ENCODE data around the gene TTC27.

Gene TTC27

DNA sequence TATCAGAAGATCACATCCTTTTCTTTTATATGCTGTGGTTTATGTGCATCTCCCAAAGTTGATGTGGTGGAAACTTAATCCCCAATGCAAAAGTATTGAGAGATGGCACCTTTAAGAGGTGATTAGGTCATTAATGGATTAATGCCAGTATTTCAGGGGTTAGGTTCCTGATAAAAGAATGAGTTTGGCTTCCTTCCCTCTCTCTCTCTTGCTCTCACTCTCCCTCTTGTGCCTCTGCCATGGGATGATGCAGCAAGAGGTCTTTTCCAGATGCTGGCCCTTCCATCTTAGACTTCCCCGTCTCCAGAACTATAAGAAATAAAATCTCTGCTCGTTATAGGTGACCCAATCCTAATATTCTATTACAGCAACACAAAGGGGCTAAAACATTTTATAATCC lies 85.0 kb downstream of the TTC27 start:
- H3K27ac ChIP-seq: no peak overlapping the region
- TF ChIP-seq, protein P1, sequence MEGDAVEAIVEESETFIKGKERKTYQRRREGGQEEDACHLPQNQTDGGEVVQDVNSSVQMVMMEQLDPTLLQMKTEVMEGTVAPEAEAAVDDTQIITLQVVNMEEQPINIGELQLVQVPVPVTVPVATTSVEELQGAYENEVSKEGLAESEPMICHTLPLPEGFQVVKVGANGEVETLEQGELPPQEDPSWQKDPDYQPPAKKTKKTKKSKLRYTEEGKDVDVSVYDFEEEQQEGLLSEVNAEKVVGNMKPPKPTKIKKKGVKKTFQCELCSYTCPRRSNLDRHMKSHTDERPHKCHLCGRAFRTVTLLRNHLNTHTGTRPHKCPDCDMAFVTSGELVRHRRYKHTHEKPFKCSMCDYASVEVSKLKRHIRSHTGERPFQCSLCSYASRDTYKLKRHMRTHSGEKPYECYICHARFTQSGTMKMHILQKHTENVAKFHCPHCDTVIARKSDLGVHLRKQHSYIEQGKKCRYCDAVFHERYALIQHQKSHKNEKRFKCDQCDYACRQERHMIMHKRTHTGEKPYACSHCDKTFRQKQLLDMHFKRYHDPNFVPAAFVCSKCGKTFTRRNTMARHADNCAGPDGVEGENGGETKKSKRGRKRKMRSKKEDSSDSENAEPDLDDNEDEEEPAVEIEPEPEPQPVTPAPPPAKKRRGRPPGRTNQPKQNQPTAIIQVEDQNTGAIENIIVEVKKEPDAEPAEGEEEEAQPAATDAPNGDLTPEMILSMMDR (conservative IDR thresholded peaks at IDR 0.05): no peak
- TF ChIP-seq ZFX (IDR thresholded peaks at IDR 0.05): no peak

DNA sequence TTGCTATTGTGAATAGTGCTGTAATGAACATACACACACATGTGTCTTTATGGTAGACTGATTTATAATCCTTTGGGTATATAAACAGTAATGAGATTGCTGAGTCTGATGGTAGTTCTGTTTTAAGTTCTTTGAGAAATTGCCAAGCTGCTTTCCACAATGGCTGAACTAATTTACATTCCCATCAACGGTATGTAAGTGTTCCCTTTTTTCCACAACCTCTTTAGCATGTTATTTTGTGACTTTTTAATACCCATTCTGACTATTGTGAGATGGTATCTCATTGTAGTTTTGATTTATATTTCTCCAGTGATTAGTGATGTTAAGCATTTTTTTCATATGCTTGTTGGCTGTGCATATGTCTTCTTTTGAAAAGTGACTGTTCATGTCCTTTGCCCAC lies 86.7 kb downstream of the TTC27 start:
- TF ChIP-seq ZFX (IDR thresholded peaks at IDR 0.05): no peak
- TF ChIP-seq, protein P1 (conservative IDR thresholded peaks at IDR 0.05): no peak

DNA sequence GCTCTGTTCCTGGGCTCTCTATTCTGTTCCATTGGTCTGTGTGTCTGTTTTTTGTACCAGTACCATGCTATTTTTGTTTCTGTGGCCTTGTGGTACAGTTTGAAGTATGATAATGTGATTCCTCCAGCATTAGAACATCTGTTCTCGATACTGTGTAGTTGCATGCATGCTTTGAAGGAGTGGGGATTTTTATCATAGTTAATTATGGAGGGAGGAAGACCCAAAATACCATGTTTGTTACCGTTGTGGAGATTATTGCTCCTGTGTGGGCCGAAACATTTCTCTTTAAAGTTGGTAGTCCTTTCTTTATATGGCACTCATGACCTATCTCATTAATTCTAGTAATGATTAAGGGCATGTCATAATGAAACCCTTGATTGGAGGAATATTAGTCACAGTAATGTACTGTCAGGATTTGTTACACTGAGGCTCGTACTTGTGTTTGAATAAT lies 87.6 kb downstream of the TTC27 start:
- TF ChIP-seq, protein P1 (conservative IDR thresholded peaks at IDR 0.05): no peak
- TF ChIP-seq ZFX (IDR thresholded peaks at IDR 0.05): no peak
- H3K27ac ChIP-seq: no peak overlapping the region

More for the DNA sequence above, 86.7 kb downstream of the TTC27 start:
- no peak overlapping the region for H3K27ac ChIP-seq

DNA sequence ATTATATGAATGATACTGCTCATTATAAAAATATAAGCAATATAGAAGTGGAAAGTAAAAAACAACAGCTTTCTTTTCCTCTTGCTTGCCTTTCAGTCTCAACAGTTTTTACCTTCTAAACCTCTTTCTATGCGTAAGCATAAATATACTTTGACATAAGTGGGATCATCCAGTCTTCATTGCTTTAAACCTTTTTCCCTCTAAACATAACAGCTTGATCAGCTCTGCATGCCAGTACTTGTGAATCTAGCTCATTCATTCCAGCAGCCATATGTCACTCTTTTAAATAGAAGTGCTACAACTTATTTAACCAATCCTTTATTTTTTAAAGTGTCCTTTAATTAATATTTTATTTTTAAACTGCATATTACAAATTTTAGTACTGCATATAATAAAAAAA lies 88.1 kb downstream of the TTC27 start:
- TF ChIP-seq, protein P1 (conservative IDR thresholded peaks at IDR 0.05): no peak
- TF ChIP-seq ZFX (IDR thresholded peaks at IDR 0.05): no peak
- no peak overlapping the region for H3K27ac ChIP-seq

DNA sequence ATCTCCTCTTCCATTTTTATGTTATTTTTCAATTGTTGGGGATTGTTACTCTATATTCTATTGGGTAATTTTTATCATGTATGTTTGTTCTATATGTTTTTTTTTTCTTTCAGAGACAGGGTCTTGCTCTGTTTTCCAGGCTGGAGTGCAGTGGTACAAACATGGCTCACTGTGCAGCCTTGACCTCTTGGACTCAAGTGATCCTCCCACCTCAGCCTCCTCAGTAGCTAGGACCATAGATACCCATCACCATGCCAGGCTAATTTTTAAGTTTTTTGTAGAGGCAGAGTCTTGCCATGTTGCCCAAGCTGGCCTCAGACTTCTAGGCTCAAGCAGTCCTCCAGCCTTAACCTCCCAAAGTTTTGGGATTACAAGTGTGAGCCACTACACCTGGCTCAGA lies 88.7 kb downstream of the TTC27 start:
- TF ChIP-seq, protein P1 (conservative IDR thresholded peaks at IDR 0.05): no peak
- H3K27ac ChIP-seq: no peak overlapping the region

DNA sequence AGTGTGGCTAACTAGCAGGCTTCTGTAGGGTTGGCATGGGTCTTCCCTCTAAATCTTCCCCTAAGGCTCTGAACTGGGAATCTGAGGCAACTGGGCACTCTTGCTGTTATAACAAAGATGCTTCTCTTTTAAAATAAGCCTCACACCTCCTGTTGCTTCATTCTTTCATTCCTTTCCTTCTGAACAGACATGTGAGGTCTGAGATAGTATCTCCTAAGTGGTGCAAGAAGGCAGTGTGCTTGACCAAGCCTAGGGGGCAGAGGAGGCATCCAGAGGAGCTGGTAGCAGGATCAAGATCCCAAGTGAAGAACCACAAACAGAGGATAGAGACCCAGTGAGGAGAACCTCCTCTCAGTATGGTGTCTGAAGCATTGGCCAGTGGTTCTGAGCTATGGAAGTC lies 90.9 kb downstream of the TTC27 start:
- no peak overlapping the region for H3K27ac ChIP-seq
- TF ChIP-seq, protein P1 (conservative IDR thresholded peaks at IDR 0.05): no peak
- TF ChIP-seq ZFX (IDR thresholded peaks at IDR 0.05): no peak

DNA sequence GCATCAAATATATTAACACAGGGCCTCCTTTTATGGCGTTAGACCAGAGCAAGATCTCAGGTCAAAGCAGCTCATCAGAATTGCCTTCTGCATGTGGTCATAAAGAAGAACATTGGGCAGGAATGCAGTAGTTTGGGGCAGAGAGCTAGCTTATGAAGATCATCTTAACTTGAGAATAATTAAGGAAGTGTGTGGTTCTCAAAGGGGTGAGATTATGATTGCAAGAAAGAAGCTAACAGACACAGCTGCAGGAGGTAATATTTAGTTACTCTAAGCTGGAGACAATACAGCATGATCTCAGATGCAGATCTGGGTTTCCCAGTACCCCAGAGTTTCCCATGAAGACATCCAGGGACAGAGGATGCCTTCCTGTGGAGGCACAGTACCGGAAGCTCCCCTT lies 91.6 kb downstream of the TTC27 start:
- TF ChIP-seq, protein P1 (conservative IDR thresholded peaks at IDR 0.05): no peak
- no peak overlapping the region for H3K27ac ChIP-seq
